IMR-90 (cell line): ENCODE measurements around the gene CASTOR2. TPM values are rescaled to one million over a fixed set of nuclear protein-coding genes. Genes with fewer than 3 reads are reported as not detected.

ENCODE experiments used
- ATAC-seq: fragments of 200-7000 bp; cut with Tn5 transposase; 2 replicates; pipeline ENCODE4 v1.9.1; 2020; ENCODE audit warnings: low read depth, mild to moderate bottlenecking, moderate library complexity
- BruUV-seq: library from RNA; stranded (reverse); fragments of 400-500 nt; replicated peaks from 2 replicates; lab custom pipeline; 2021; lab: Mats Ljungman, UMichigan
- CTCF ChIA-PET: fragments of 300-600 bp; formaldehyde crosslinking; extraction: SDS; loops from one replicate; lab custom pipeline; 2021; ENCODE audit warnings: antibody characterized with exemption; lab: Yijun Ruan, JAX
- POLR2A ChIA-PET: fragments of 300-600 bp; sonication (Branson Sonifier 250); formaldehyde crosslinking; loops from one replicate; lab custom pipeline; 2022; ENCODE audit warnings: antibody characterized with exemption; ENCODE audit not compliant: unreplicated experiment; lab: Charles Lee
- DNase-seq: peaks from one replicate; pipeline ENCODE4 v3.0.0; 2013
- H2AFZ ChIP-seq: replicated peaks from 2 replicates; pipeline ENCODE3; 2013; ENCODE audit warnings: low read length, mild to moderate bottlenecking; ENCODE audit not compliant: poor library complexity
- H2AK5ac ChIP-seq: 2 replicates; pipeline ENCODE4 v1.6.1; 2013; ENCODE audit warnings: low read depth, low read length, inconsistent platforms
- H2AK9ac ChIP-seq: replicated peaks from 2 replicates; pipeline ENCODE3; 2013; ENCODE audit warnings: mild to moderate bottlenecking, low read depth, low read length, moderate library complexity; ENCODE audit not compliant: poor library complexity
- H2BK120ac ChIP-seq: 2 replicates; pipeline ENCODE4 v1.6.1; 2013; ENCODE audit warnings: low read depth, low read length, inconsistent platforms
- H2BK15ac ChIP-seq: 3 replicates; pipeline ENCODE4 v1.6.1; 2013; ENCODE audit warnings: low read depth, low read length, inconsistent platforms
- H2BK20ac ChIP-seq: 2 replicates; pipeline ENCODE4 v1.6.1; 2013; ENCODE audit warnings: low read depth, mild to moderate bottlenecking, inconsistent platforms, low read length, moderate library complexity
- H2BK5ac ChIP-seq: 2 replicates; pipeline ENCODE4 v1.6.1; 2013; ENCODE audit warnings: mild to moderate bottlenecking, low read depth, low read length, inconsistent platforms; ENCODE audit not compliant: poor library complexity, severe bottlenecking
- H3K14ac ChIP-seq: replicated peaks from 2 replicates; pipeline ENCODE4 v1.6.1; 2013; ENCODE audit warnings: low read depth, low read length, inconsistent platforms
- H3K18ac ChIP-seq: 2 replicates; pipeline ENCODE4 v1.6.1; 2013; ENCODE audit warnings: low read depth, low read length, control low read depth
- H3K23ac ChIP-seq: 2 replicates; pipeline ENCODE4 v1.6.1; 2013; ENCODE audit warnings: low read depth, low read length, inconsistent platforms
- H3K27ac ChIP-seq: 2 replicates; pipeline ENCODE4 v1.5.1; 2013; ENCODE audit warnings: mild to moderate bottlenecking, control low read depth, low read length; ENCODE audit not compliant: insufficient read depth
- H3K27me3 ChIP-seq: 2 replicates; pipeline ENCODE4 v1.6.1; 2013; ENCODE audit warnings: low read length; ENCODE audit not compliant: control insufficient read depth, insufficient read depth
- H3K36me3 ChIP-seq: 2 replicates; pipeline ENCODE4 v1.6.1; 2013; ENCODE audit warnings: low read length, mixed read lengths; ENCODE audit not compliant: control insufficient read depth, insufficient read depth
- H3K4ac ChIP-seq: 2 replicates; pipeline ENCODE4 v1.6.1; 2013; ENCODE audit warnings: low read depth, low read length, inconsistent platforms
- H3K4me1 ChIP-seq: 2 replicates; pipeline ENCODE4 v1.6.1; 2013; ENCODE audit warnings: low read length, mixed read lengths; ENCODE audit not compliant: control insufficient read depth, insufficient read depth
- H3K4me2 ChIP-seq: 2 replicates; pipeline ENCODE4 v1.6.1; 2013; ENCODE audit warnings: low read depth, mild to moderate bottlenecking, control low read depth, low read length, moderate library complexity
- H3K4me3 ChIP-seq: 2 replicates; pipeline ENCODE4 v1.5.1; 2013; ENCODE audit warnings: low read depth, mild to moderate bottlenecking, control low read depth, low read length, moderate library complexity; ENCODE audit not compliant: insufficient read depth
- H3K56ac ChIP-seq: 2 replicates; pipeline ENCODE4 v1.6.1; 2013; ENCODE audit warnings: low read length, inconsistent platforms; ENCODE audit not compliant: insufficient read depth; ENCODE audit errors: extremely low read depth
- H3K79me1 ChIP-seq, 2 experiments: 2 replicates each; pipeline ENCODE4 v1.6.1; 2013; ENCODE audit warnings: low read length in 2 of 2, inconsistent platforms in 1 of 2, low read depth in 1 of 2
- H3K9ac ChIP-seq: 2 replicates; pipeline ENCODE4 v1.6.1; 2013; ENCODE audit warnings: low read depth, low read length, control low read depth
- H3K9me1 ChIP-seq: 2 replicates; pipeline ENCODE4 v1.6.1; 2013; ENCODE audit warnings: low read length, inconsistent platforms; ENCODE audit not compliant: insufficient read depth
- H3K9me3 ChIP-seq: 2 replicates; pipeline ENCODE4 v1.6.1; 2013; ENCODE audit warnings: low read length; ENCODE audit not compliant: control insufficient read depth, insufficient read depth
- H4K20me1 ChIP-seq: 2 replicates; pipeline ENCODE4 v1.6.1; 2013; ENCODE audit warnings: low read length, inconsistent platforms; ENCODE audit not compliant: insufficient read depth
- H4K5ac ChIP-seq: 2 replicates; pipeline ENCODE4 v1.6.1; 2013; ENCODE audit warnings: mild to moderate bottlenecking, low read depth, low read length, control low read depth
- H4K8ac ChIP-seq, 2 experiments: 2 replicates each; pipeline ENCODE4 v1.6.1; 2013; ENCODE audit warnings: low read depth in 2 of 2, low read length in 2 of 2, control low read depth in 1 of 2, inconsistent platforms in 1 of 2
- H4K91ac ChIP-seq: 2 replicates; pipeline ENCODE4 v1.6.1; 2013; ENCODE audit warnings: low read depth, low read length, inconsistent platforms; ENCODE audit not compliant: insufficient read depth
- BHLHE40 ChIP-seq: fragments of 150-350 bp; IDR thresholded peaks from 2 replicates; pipeline ENCODE4 v1.6.1; 2016; ENCODE audit warnings: mild to moderate bottlenecking, low read depth, low read length
- CEBPB ChIP-seq: IDR thresholded peaks from 2 replicates; pipeline ENCODE4 v1.6.1; 2012; ENCODE audit warnings: low read depth, low read length, improper control_type of control experiment
- CHD1 ChIP-seq: IDR thresholded peaks from 2 replicates; pipeline ENCODE4 v1.6.1; 2012; ENCODE audit warnings: low read depth, low read length, improper control_type of control experiment
- FOS ChIP-seq: fragments of 150-350 bp; IDR thresholded peaks from 2 replicates; pipeline ENCODE4 v1.6.1; 2016; ENCODE audit warnings: low read depth, low read length
- MAFK ChIP-seq: IDR thresholded peaks from 2 replicates; pipeline ENCODE4 v1.6.1; 2012; ENCODE audit warnings: low read depth, low read length, improper control_type of control experiment
- MAZ ChIP-seq: IDR thresholded peaks from 2 replicates; pipeline ENCODE4 v1.6.1; 2012; ENCODE audit warnings: low read depth, mild to moderate bottlenecking, low read length, improper control_type of control experiment, moderate library complexity, borderline replicate concordance
- MXI1 ChIP-seq: IDR thresholded peaks from 2 replicates; pipeline ENCODE4 v1.6.1; 2012; ENCODE audit warnings: low read depth, mild to moderate bottlenecking, low read length, moderate library complexity, borderline replicate concordance
- NFE2L2 ChIP-seq: fragments of 150-350 bp; IDR thresholded peaks from 2 replicates; pipeline ENCODE4 v1.6.1; 2016; ENCODE audit warnings: low read depth, mild to moderate bottlenecking, low read length
- RAD21 ChIP-seq: IDR thresholded peaks from 2 replicates; pipeline ENCODE4 v1.6.1; 2012; ENCODE audit warnings: low read length, improper control_type of control experiment
- RCOR1 ChIP-seq: IDR thresholded peaks from 2 replicates; pipeline ENCODE4 v1.6.1; 2012; ENCODE audit warnings: mild to moderate bottlenecking, low read length, improper control_type of control experiment; ENCODE audit not compliant: insufficient replicate concordance
- RFX5 ChIP-seq: IDR thresholded peaks from 2 replicates; pipeline ENCODE4 v1.8.0; 2012; ENCODE audit warnings: low read depth, mild to moderate bottlenecking, low read length, moderate library complexity
- SMC3 ChIP-seq: fragments of 150-350 bp; IDR thresholded peaks from 2 replicates; pipeline ENCODE4 v1.6.1; 2016; ENCODE audit warnings: low read depth, mild to moderate bottlenecking, antibody characterized with exemption, low read length, moderate library complexity
- WGBS, 2 experiments: methylation state at CpG; one replicate each; pipeline versions ENCODE4 v1.1.5 to v1.1.7; 2013; ENCODE audit warnings: missing lambda C conversion rate in 2 of 2; ENCODE audit not compliant: insufficient read length in 1 of 2; ENCODE audit errors: extremely low coverage in 2 of 2; 5-methylcytosine and 5-hydroxymethylcytosine counted together
- dilution Hi-C: fragments of 300-500 bp; cut with HindIII; formaldehyde crosslinking; loops from one replicate; pipeline ENCODE4 v1.14.3; 2018; ENCODE audit warnings: low sequenced_read_pairs; ENCODE audit not compliant: unreplicated experiment
- in situ Hi-C: fragments of 300-500 bp; cut with MboI; formaldehyde crosslinking; loops from 3 replicates; pipeline ENCODE4 v1.14.3; 2019; ENCODE audit warnings: low sequenced_read_pairs, inconsistent platforms, mixed read lengths
- intact Hi-C: fragments of 100-400 bp; cut with micrococcal nuclease; formaldehyde crosslinking; loops from 2 replicates; pipeline ENCODE4 v1.10.0; 2022
- polyA plus RNA-seq, 3 experiments: library from polyadenylated mRNA; depleted of rRNA; stranded (reverse); fragments of >200 nt; gene quantifications; 2 replicates each; pipeline ENCODE4 v1.2.3, GENCODE V29; 2012; ENCODE audit warnings: low replicate concordance in 1 of 3
- total RNA-seq: library from RNA; depleted of rRNA; stranded (reverse); fragments of >200 nt; gene quantifications from 2 replicates; pipeline ENCODE4 v1.2.3, GENCODE V29; 2012
- TF ChIP-seq, protein P1 (sequence below): conservative IDR thresholded peaks from 2 replicates; pipeline ENCODE4 v1.5.1; 2012; ENCODE audit warnings: mild to moderate bottlenecking, low read depth, low read length, improper control_type of control experiment
- TF ChIP-seq, protein P2 (sequence below): fragments of 150-350 bp; IDR thresholded peaks from 2 replicates; pipeline ENCODE4 v1.6.1; 2016; ENCODE audit warnings: low read depth, mild to moderate bottlenecking, low read length, moderate library complexity, borderline replicate concordance
- TF ChIP-seq, protein P3 (sequence below): fragments of 150-350 bp; IDR thresholded peaks from 2 replicates; pipeline ENCODE4 v1.6.1; 2017; ENCODE audit warnings: mild to moderate bottlenecking, antibody characterized with exemption, low read length, low read depth

The CASTOR2 gene
- total and polyA plus RNA-seq, 2 of the 4 experiments (the other 2 are of a cell fraction): 5.2 to 8.0 TPM

DNA sequence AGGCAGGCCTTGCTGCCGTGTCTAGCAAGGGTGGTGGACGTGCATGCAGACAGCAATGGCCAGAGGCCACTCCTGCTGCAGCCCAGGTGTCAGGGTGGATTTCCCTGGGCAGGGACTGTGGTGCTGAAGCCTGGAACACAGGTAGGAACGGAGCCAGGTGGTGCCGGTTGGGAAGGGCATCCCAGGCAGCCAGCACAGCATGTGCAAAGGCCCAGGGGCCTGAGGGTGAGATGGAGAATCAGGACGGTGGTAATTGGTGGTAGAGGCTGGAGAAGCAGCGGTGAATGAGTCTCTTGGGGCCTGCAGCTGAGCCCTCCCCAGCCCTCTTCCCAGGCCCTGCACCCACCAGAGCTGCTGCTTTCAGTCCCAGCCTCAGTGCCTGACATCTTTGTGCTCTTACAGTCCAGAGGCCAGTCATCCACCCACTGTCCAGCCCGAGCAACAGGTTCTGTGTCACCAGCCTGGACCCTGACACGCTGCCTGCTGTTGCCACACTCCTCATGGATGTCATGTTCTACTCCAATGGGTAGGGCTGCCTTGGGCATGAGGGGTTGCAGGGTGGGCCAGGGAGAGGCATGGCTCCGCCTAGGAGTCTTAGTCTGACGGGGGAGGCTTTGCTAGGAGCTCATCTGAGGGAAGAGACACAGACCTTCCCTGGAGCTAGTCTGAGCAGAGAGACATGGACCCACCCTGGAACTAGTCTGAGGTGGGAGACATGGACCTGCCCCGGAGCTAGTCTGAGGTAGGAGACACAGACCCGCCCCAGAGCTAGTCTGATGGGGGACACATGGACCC lies 54.3 kb downstream of the CASTOR2 start:
- WGBS, 2 experiments: 97% methylated on average over 6 of the region's 12 CpGs; no CpG with 5 or more reads in 1 of the 2 experiments
- CTCF ChIA-PET: no interaction called here

More for the DNA sequence above, 54.3 kb downstream of the CASTOR2 start:
- no peak overlapping the region for H3K23ac ChIP-seq
- no peaks in the 10 kb centered on the region; the same call in 1 of the 2 replicates for H3K9me1 ChIP-seq
- H3K9me3 ChIP-seq: no peaks in the 10 kb centered on the region
- no peak overlapping the region for H2BK15ac ChIP-seq
- dilution Hi-C loops (no loop called here), intact Hi-C loops (no loop called here), in situ Hi-C loops (loop anchor here (25.0 kb wide), 1 partner anchor 106 kb away; a partner anchor contains a TSS)
- H4K5ac ChIP-seq: no peak overlapping the region
- no peak overlapping the region for H3K18ac ChIP-seq
- H2BK20ac ChIP-seq: no peak overlapping the region
- H3K14ac ChIP-seq: no peak overlapping the region
- H3K27ac ChIP-seq: no peak overlapping the region
- no peak overlapping the region for H2AFZ ChIP-seq
- no peak overlapping the region for H3K56ac ChIP-seq
- H4K20me1 ChIP-seq: no peaks in the 10 kb centered on the region
- H3K79me1 ChIP-seq: no peaks in the 10 kb centered on the region
- H3K27me3 ChIP-seq: no peaks in the 10 kb centered on the region
- no peak overlapping the region for H3K4me3 ChIP-seq
- H3K36me3 ChIP-seq: peaks cover 38% of the 10 kb centered on the region
- no peak overlapping the region for H4K8ac ChIP-seq
- no peak overlapping the region for H2AK5ac ChIP-seq
- no TSS peak for BruUV-seq
- no peak overlapping the region for H3K4ac ChIP-seq
- ATAC-seq (no peak), DNase-seq (no peak)
- no peak overlapping the region for H2BK120ac ChIP-seq
- POLR2A ChIA-PET: no interaction called here
- no peak overlapping the region for H4K91ac ChIP-seq
- no peak overlapping the region for H2BK5ac ChIP-seq
- H3K4me1 ChIP-seq: no peaks in the 10 kb centered on the region
- no peak overlapping the region for H3K9ac ChIP-seq
- TF ChIP-seq CEBPB: no peak
- TF ChIP-seq FOS: no peak
- no peak for TF ChIP-seq RAD21
- no peak for TF ChIP-seq MAZ
- no peak for TF ChIP-seq BHLHE40
- no peak for TF ChIP-seq MAFK
- no peak for TF ChIP-seq CHD1
- no peak for TF ChIP-seq RCOR1
- no peak for TF ChIP-seq MXI1
- TF ChIP-seq, protein P1, sequence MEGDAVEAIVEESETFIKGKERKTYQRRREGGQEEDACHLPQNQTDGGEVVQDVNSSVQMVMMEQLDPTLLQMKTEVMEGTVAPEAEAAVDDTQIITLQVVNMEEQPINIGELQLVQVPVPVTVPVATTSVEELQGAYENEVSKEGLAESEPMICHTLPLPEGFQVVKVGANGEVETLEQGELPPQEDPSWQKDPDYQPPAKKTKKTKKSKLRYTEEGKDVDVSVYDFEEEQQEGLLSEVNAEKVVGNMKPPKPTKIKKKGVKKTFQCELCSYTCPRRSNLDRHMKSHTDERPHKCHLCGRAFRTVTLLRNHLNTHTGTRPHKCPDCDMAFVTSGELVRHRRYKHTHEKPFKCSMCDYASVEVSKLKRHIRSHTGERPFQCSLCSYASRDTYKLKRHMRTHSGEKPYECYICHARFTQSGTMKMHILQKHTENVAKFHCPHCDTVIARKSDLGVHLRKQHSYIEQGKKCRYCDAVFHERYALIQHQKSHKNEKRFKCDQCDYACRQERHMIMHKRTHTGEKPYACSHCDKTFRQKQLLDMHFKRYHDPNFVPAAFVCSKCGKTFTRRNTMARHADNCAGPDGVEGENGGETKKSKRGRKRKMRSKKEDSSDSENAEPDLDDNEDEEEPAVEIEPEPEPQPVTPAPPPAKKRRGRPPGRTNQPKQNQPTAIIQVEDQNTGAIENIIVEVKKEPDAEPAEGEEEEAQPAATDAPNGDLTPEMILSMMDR: no peak
- TF ChIP-seq, protein P2, sequence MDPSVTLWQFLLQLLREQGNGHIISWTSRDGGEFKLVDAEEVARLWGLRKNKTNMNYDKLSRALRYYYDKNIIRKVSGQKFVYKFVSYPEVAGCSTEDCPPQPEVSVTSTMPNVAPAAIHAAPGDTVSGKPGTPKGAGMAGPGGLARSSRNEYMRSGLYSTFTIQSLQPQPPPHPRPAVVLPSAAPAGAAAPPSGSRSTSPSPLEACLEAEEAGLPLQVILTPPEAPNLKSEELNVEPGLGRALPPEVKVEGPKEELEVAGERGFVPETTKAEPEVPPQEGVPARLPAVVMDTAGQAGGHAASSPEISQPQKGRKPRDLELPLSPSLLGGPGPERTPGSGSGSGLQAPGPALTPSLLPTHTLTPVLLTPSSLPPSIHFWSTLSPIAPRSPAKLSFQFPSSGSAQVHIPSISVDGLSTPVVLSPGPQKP: no peak
- no peak for TF ChIP-seq RFX5
- no peak for TF ChIP-seq NFE2L2
- TF ChIP-seq SMC3: no peak
- TF ChIP-seq, protein P3, sequence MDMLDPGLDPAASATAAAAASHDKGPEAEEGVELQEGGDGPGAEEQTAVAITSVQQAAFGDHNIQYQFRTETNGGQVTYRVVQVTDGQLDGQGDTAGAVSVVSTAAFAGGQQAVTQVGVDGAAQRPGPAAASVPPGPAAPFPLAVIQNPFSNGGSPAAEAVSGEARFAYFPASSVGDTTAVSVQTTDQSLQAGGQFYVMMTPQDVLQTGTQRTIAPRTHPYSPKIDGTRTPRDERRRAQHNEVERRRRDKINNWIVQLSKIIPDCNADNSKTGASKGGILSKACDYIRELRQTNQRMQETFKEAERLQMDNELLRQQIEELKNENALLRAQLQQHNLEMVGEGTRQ: no peak
- H3K4me2 ChIP-seq: no peak overlapping the region
- no peak overlapping the region for H2AK9ac ChIP-seq
